Measurements from ENCODE around the gene BANF1. TPM values are rescaled to one million over a fixed set of nuclear protein-coding genes. Genes with fewer than 3 reads are reported as not detected.

The BANF1 gene
- total RNA-seq, 1 experiment from 2014 or later: 124 TPM

GRCh38 chr11:66002648-66003225, 434 bp downstream of the BANF1 start:
- CTCF ChIA-PET: no interaction called here
- H3K4me1 ChIP-seq (ENCODE audit: insufficient read depth, low read length): peaks cover 14% of the 10 kb centered on the region
- H3K79me2 ChIP-seq (ENCODE audit: low read length): peaks cover 56% of the 10 kb centered on the region
- peak; percentile 63 for DNase-seq
- H3F3A ChIP-seq (ENCODE audit: low read length, unreplicated experiment): peaks cover 9% of the 10 kb centered on the region
- POLR2A ChIA-PET (ENCODE audit: unreplicated experiment): interaction anchor here (0.6 to 0.8 kb wide), 2 partner anchors 8 to 20 kb away, joined by 3 read pairs; no protein-coding TSS in a partner anchor
- peak overlapping the region; percentile 85 for H3K27ac ChIP-seq (ENCODE audit: low read length)
- H3K27me3 ChIP-seq (ENCODE audit: low read length): no peaks in the 10 kb centered on the region
- intact Hi-C loops (cut with micrococcal nuclease): loop anchor here (1.0 to 2.0 kb wide), 3 partner anchors 41 to 50 kb away; partner anchors contain the start of genes SART1 and SF3B2
- peaks cover 42% of the 10 kb centered on the region for H3K36me3 ChIP-seq (ENCODE audit: low read depth, low read length)
- H3K4me2 ChIP-seq (ENCODE audit: low read length): peak overlapping the region; percentile 87
- H2AFZ ChIP-seq (ENCODE audit: low read length): peak overlapping the region; percentile 90
- peak overlapping the region; percentile 91 for H3K9ac ChIP-seq (ENCODE audit: low read length)
- H3K4me3 ChIP-seq (ENCODE audit: low read length): peak overlapping the region; percentile 85
- no TSS peak for BruUV-seq (replicated peaks)
- no peaks in the 10 kb centered on the region for H4K20me1 ChIP-seq (ENCODE audit: low read length)
- peak; percentile 50 for TF ChIP-seq CTCF (conservative IDR thresholded peaks at IDR 0.05; ENCODE audit: low read depth, low read length)
- no peak for TF ChIP-seq EZH2phosphoT487 (IDR thresholded peaks at IDR 0.05; ENCODE audit: borderline replicate concordance, low read length)
- no peak for TF ChIP-seq EZH2 (IDR thresholded peaks at IDR 0.05; ENCODE audit: low read length, unreplicated experiment)
- peak; percentile 72 for ATAC-seq
- H3K9me3 ChIP-seq (ENCODE audit: low read length): no peaks in the 10 kb centered on the region
- no peaks in the 10 kb centered on the region for H3K9me2 ChIP-seq (replicated peaks; ENCODE audit: low read length)

GRCh38 chr11:66003291-66003690, 988 bp downstream of the BANF1 start:
- H3K9ac ChIP-seq (ENCODE audit: low read length): peak overlapping the region; percentile 91
- POLR2A ChIA-PET (ENCODE audit: unreplicated experiment): interaction anchor here (0.8 kb wide), 1 partner anchor 8 kb away, joined by 3 read pairs; no protein-coding TSS in a partner anchor
- intact Hi-C loops (cut with micrococcal nuclease): loop anchor here (2.0 kb wide), 2 partner anchors 42 to 50 kb away; partner anchors contain the start of gene SF3B2
- DNase-seq (no peak), ATAC-seq (no peak)
- peaks cover 56% of the 10 kb centered on the region for H3K79me2 ChIP-seq (ENCODE audit: low read length)
- CTCF ChIA-PET: no interaction called here
- no peak overlapping the region for H3K27ac ChIP-seq (ENCODE audit: low read length)
- no peak for TF ChIP-seq EZH2phosphoT487 (IDR thresholded peaks at IDR 0.05; ENCODE audit: borderline replicate concordance, low read length)
- no peak for TF ChIP-seq CTCF (conservative IDR thresholded peaks at IDR 0.05; ENCODE audit: low read depth, low read length)
- TF ChIP-seq EZH2 (IDR thresholded peaks at IDR 0.05; ENCODE audit: low read length, unreplicated experiment): no peak
- peaks cover 9% of the 10 kb centered on the region for H3F3A ChIP-seq (ENCODE audit: low read length, unreplicated experiment)
- peaks cover 17% of the 10 kb centered on the region for H3K4me1 ChIP-seq (ENCODE audit: insufficient read depth, low read length)
- no peaks in the 10 kb centered on the region for H3K9me2 ChIP-seq (replicated peaks; ENCODE audit: low read length)
- no peaks in the 10 kb centered on the region for H3K27me3 ChIP-seq (ENCODE audit: low read length)
- H3K4me2 ChIP-seq (ENCODE audit: low read length): peak overlapping the region; percentile 87
- H3K36me3 ChIP-seq (ENCODE audit: low read depth, low read length): peaks cover 37% of the 10 kb centered on the region
- no TSS peak for BruUV-seq (replicated peaks)
- H2AFZ ChIP-seq (ENCODE audit: low read length): no peak overlapping the region
- H4K20me1 ChIP-seq (ENCODE audit: low read length): no peaks in the 10 kb centered on the region
- no peaks in the 10 kb centered on the region for H3K9me3 ChIP-seq (ENCODE audit: low read length)
- H3K4me3 ChIP-seq (ENCODE audit: low read length): peak overlapping the region; percentile 85

GRCh38 chr11:66004186-66004585, 1.9 kb downstream of the BANF1 start:
- no peaks in the 10 kb centered on the region for H3K27me3 ChIP-seq (ENCODE audit: low read length)
- no TSS peak for BruUV-seq (replicated peaks)
- H3K4me2 ChIP-seq (ENCODE audit: low read length): no peak overlapping the region
- H3K9me2 ChIP-seq (replicated peaks; ENCODE audit: low read length): no peaks in the 10 kb centered on the region
- ChIA-PET POLR2A (ENCODE audit: unreplicated experiment) (no interaction called here), CTCF (no interaction called here)
- intact Hi-C loops (cut with micrococcal nuclease): no loop called here
- H2AFZ ChIP-seq (ENCODE audit: low read length): no peak overlapping the region
- no peak for DNase-seq
- no peaks in the 10 kb centered on the region for H4K20me1 ChIP-seq (ENCODE audit: low read length)
- no peak overlapping the region for H3K9ac ChIP-seq (ENCODE audit: low read length)
- H3F3A ChIP-seq (ENCODE audit: low read length, unreplicated experiment): peaks cover 9% of the 10 kb centered on the region
- peaks cover 28% of the 10 kb centered on the region for H3K36me3 ChIP-seq (ENCODE audit: low read depth, low read length)
- no peak overlapping the region for H3K27ac ChIP-seq (ENCODE audit: low read length)
- H3K79me2 ChIP-seq (ENCODE audit: low read length): peaks cover 47% of the 10 kb centered on the region
- ATAC-seq: no peak
- no peaks in the 10 kb centered on the region for H3K9me3 ChIP-seq (ENCODE audit: low read length)
- TF ChIP-seq EZH2phosphoT487 (IDR thresholded peaks at IDR 0.05; ENCODE audit: borderline replicate concordance, low read length) (no peak), EZH2 (IDR thresholded peaks at IDR 0.05; ENCODE audit: low read length, unreplicated experiment) (no peak), CTCF (conservative IDR thresholded peaks at IDR 0.05; ENCODE audit: low read depth, low read length) (no peak)
- H3K4me1 ChIP-seq (ENCODE audit: insufficient read depth, low read length): peaks cover 23% of the 10 kb centered on the region
- H3K4me3 ChIP-seq (ENCODE audit: low read length): no peak overlapping the region

Measured in PC-3 (cell line).